H1 (cell line): Measurements from ENCODE around the gene MANBA. TPM values are rescaled to one million over a fixed set of nuclear protein-coding genes. Genes with fewer than 3 reads are reported as not detected.

Source experiments
- CTCF ChIA-PET: fragments of 300-600 bp; sonication (Branson Sonifier 250); formaldehyde crosslinking; loops from one replicate; lab custom pipeline; 2021; ENCODE audit not compliant: partially characterized antibody; lab: Charles Lee
- POLR2A ChIA-PET: fragments of 300-600 bp; sonication (Branson Sonifier 250); formaldehyde crosslinking; loops from one replicate; lab custom pipeline; 2021; ENCODE audit warnings: inconsistent platforms; ENCODE audit not compliant: partially characterized antibody; lab: Charles Lee
- DNase-seq, 2 experiments: peaks; one replicate each; pipeline versions ENCODE4 v3.0.0 to v3.0.0-alpha.2; 2010 to 2022; ENCODE audit warnings: low spot score in 2 of 2, low read depth in 1 of 2, mixed read lengths in 1 of 2
- FAIRE-seq: peaks from 2 replicates; lab custom pipeline; 2011; peaks lifted over from hg19 to GRCh38; lab: Jason Lieb, UNC
- H2AFZ ChIP-seq: 2 replicates; pipeline ENCODE4 v1.8.1; 2012; ENCODE audit warnings: low read length, inconsistent platforms
- H2AK5ac ChIP-seq: 2 replicates; pipeline ENCODE4 v1.6.1; 2013; ENCODE audit warnings: low read depth, low read length
- H2BK120ac ChIP-seq: replicated peaks from 2 replicates; pipeline ENCODE3; 2013; ENCODE audit warnings: low read depth, low read length, inconsistent platforms
- H2BK12ac ChIP-seq: 2 replicates; pipeline ENCODE4 v1.6.1; 2013; ENCODE audit warnings: low read depth, low read length
- H2BK15ac ChIP-seq: 2 replicates; pipeline ENCODE4 v1.6.1; 2013; ENCODE audit warnings: low read length
- H2BK20ac ChIP-seq: 2 replicates; pipeline ENCODE4 v1.6.1; 2013; ENCODE audit warnings: low read length
- H2BK5ac ChIP-seq: 2 replicates; pipeline ENCODE4 v1.6.1; 2013; ENCODE audit warnings: low read depth, low read length
- H3K14ac ChIP-seq: 2 replicates; pipeline ENCODE4 v1.6.1; 2013; ENCODE audit warnings: inconsistent platforms; ENCODE audit not compliant: insufficient read length
- H3K18ac ChIP-seq: 2 replicates; pipeline ENCODE4 v1.6.1; 2013; ENCODE audit warnings: low read length; ENCODE audit errors: extremely low read depth
- H3K23ac ChIP-seq: 2 replicates; pipeline ENCODE4 v1.6.1; 2013; ENCODE audit warnings: inconsistent platforms; ENCODE audit not compliant: insufficient read length
- H3K23me2 ChIP-seq: 2 replicates; pipeline ENCODE4 v1.6.1; 2013; ENCODE audit warnings: low read depth, low read length
- H3K27ac ChIP-seq: 2 replicates; pipeline ENCODE4 v1.6.1; 2011; ENCODE audit warnings: low read depth, low read length, inconsistent platforms
- H3K27me3 ChIP-seq, 4 experiments: replicated peaks in 1 of 4; 1 replicate in 1 of 4; 2 replicates in 3 of 4; pipeline versions ENCODE4 v1.6.1 to v1.8.1; 2011 to 2013; ENCODE audit warnings: low read length in 3 of 4, mild to moderate bottlenecking in 3 of 4, inconsistent platforms in 2 of 4, mixed read lengths in 2 of 4, moderate library complexity in 1 of 4; ENCODE audit not compliant: control insufficient read depth in 3 of 4, insufficient read depth in 3 of 4; ENCODE audit errors: extremely low read depth in 1 of 4
- H3K36me3 ChIP-seq, 4 experiments: 2 replicates each; pipeline versions ENCODE4 v1.6.1 to v1.8.1; 2011 to 2013; ENCODE audit warnings: mild to moderate bottlenecking in 4 of 4, low read length in 3 of 4, moderate library complexity in 2 of 4, control low read depth in 1 of 4, inconsistent platforms in 1 of 4; ENCODE audit not compliant: insufficient read depth in 4 of 4, control insufficient read depth in 2 of 4
- H3K4ac ChIP-seq: replicated peaks from 2 replicates; pipeline ENCODE3; 2013; ENCODE audit warnings: low read length, low read depth, mixed read lengths, inconsistent platforms; ENCODE audit not compliant: insufficient read length
- H3K4me1 ChIP-seq, 4 experiments: replicated peaks in 1 of 4; 1 replicate in 1 of 4; 2 replicates in 3 of 4; pipeline versions ENCODE4 v1.6.1 to v1.8.1; 2011 to 2013; ENCODE audit warnings: low read length in 3 of 4, inconsistent platforms in 2 of 4, mixed read lengths in 1 of 4; ENCODE audit not compliant: insufficient read depth in 4 of 4, control insufficient read depth in 3 of 4
- H3K4me2 ChIP-seq, 2 experiments: 2 replicates each; pipeline versions ENCODE4 v1.6.1 to v1.8.1; 2011 to 2013; ENCODE audit warnings: low read depth in 2 of 2, low read length in 2 of 2, control low read depth in 1 of 2, inconsistent platforms in 1 of 2, mild to moderate bottlenecking in 1 of 2; ENCODE audit not compliant: insufficient read depth in 1 of 2
- H3K4me3 ChIP-seq, 4 experiments: fragments of 200-600, 300-600 bp in 1 of 4; sonication (generic), shearing (Covaris generic), sonication (Bioruptor Twin) in 1 of 4; 2 replicates each; pipeline versions ENCODE4 v1.5.1 to v1.8.1; 2011 to 2016; ENCODE audit warnings: low read length in 4 of 4, low read depth in 3 of 4, control low read depth in 2 of 4, inconsistent platforms in 2 of 4, mild to moderate bottlenecking in 2 of 4, mixed read lengths in 1 of 4, moderate library complexity in 1 of 4; ENCODE audit not compliant: insufficient read depth in 2 of 4; ENCODE audit errors: extremely low read depth in 1 of 4
- H3K56ac ChIP-seq: replicated peaks from 2 replicates; pipeline ENCODE3; 2013; ENCODE audit warnings: low read depth, mild to moderate bottlenecking, mixed read lengths, low read length, inconsistent platforms; ENCODE audit not compliant: insufficient read length
- H3K79me1 ChIP-seq: 2 replicates; pipeline ENCODE4 v1.6.1; 2013; ENCODE audit warnings: low read depth, low read length, control low read depth
- H3K79me2 ChIP-seq, 2 experiments: 2 replicates each; pipeline versions ENCODE4 v1.6.1 to v1.8.1; 2012 to 2013; ENCODE audit warnings: low read length in 2 of 2, mild to moderate bottlenecking in 2 of 2, inconsistent platforms in 1 of 2; ENCODE audit not compliant: insufficient read depth in 2 of 2, control insufficient read depth in 1 of 2
- H3K9ac ChIP-seq, 4 experiments: replicated peaks in 1 of 4; 1 replicate in 1 of 4; 2 replicates in 3 of 4; pipeline versions ENCODE4 v1.6.1 to v1.8.1; 2011 to 2013; ENCODE audit warnings: low read depth in 3 of 4, low read length in 3 of 4, control low read depth in 2 of 4, mild to moderate bottlenecking in 2 of 4, moderate library complexity in 2 of 4, inconsistent platforms in 1 of 4; ENCODE audit errors: extremely low read depth in 1 of 4
- H3K9me3 ChIP-seq, 2 experiments: 2 replicates each; pipeline versions ENCODE4 v1.6.1 to v1.8.1; 2012 to 2013; ENCODE audit warnings: mild to moderate bottlenecking in 2 of 2, moderate library complexity in 2 of 2, control low read depth in 1 of 2, inconsistent platforms in 1 of 2, low read depth in 1 of 2, low read length in 1 of 2, mixed read lengths in 1 of 2; ENCODE audit not compliant: insufficient read depth in 2 of 2
- H4K20me1 ChIP-seq, 2 experiments: replicated peaks in 1 of 2; 2 replicates each; pipeline versions ENCODE3 to v1.8.1; 2011 to 2013; ENCODE audit warnings: inconsistent platforms in 2 of 2, low read length in 2 of 2, mild to moderate bottlenecking in 1 of 2; ENCODE audit not compliant: insufficient read depth in 2 of 2, control insufficient read depth in 1 of 2
- H4K5ac ChIP-seq: 2 replicates; pipeline ENCODE4 v1.6.1; 2013; ENCODE audit warnings: low read length, low read depth, mixed read lengths, inconsistent platforms; ENCODE audit not compliant: insufficient read length
- H4K8ac ChIP-seq: 2 replicates; pipeline ENCODE4 v1.8.0; 2013; ENCODE audit warnings: mild to moderate bottlenecking, moderate library complexity, low read length, inconsistent platforms; ENCODE audit not compliant: insufficient read depth; ENCODE audit errors: extremely low read depth
- H4K91ac ChIP-seq: replicated peaks from 2 replicates; pipeline ENCODE3; 2013; ENCODE audit warnings: low read length, mixed read lengths, inconsistent platforms; ENCODE audit not compliant: insufficient read length
- BCL11A ChIP-seq, 2 experiments: IDR thresholded peaks; one replicate each; pipeline ENCODE4 v1.6.1; 2011; ENCODE audit warnings: low read depth in 2 of 2, low read length in 2 of 2, mild to moderate bottlenecking in 2 of 2
- CEBPB ChIP-seq: IDR thresholded peaks from 2 replicates; pipeline ENCODE4 v1.6.1; 2012; ENCODE audit warnings: low read depth, low read length
- EGR1 ChIP-seq: IDR thresholded peaks from 2 replicates; pipeline ENCODE4 v1.6.1; 2011; ENCODE audit warnings: low read depth, low read length, borderline replicate concordance
- GTF2F1 ChIP-seq: IDR thresholded peaks from 2 replicates; pipeline ENCODE4 v1.6.1; 2012; ENCODE audit warnings: low read depth, low read length, improper control_type of control experiment, borderline replicate concordance
- JUN ChIP-seq: IDR thresholded peaks from 2 replicates; pipeline ENCODE4 v1.6.1; 2011; ENCODE audit warnings: low read depth, mild to moderate bottlenecking, improper control_type of control experiment, low read length
- NRF1 ChIP-seq: IDR thresholded peaks from 2 replicates; pipeline ENCODE4 v1.6.1; 2011; ENCODE audit warnings: mild to moderate bottlenecking, low read depth, low read length, improper control_type of control experiment
- PHF8 ChIP-seq: fragments of 200-600 bp; sonication (generic); conservative IDR thresholded peaks from 2 replicates; pipeline ENCODE4 v1.7.1; 2012; ENCODE audit warnings: low read depth, mild to moderate bottlenecking, inconsistent platforms, low read length, moderate library complexity
- POLR2AphosphoS5 ChIP-seq: IDR thresholded peaks from 2 replicates; pipeline ENCODE4 v1.6.1; 2011; ENCODE audit warnings: low read depth, low read length
- TEAD4 ChIP-seq: IDR thresholded peaks from 2 replicates; pipeline ENCODE4 v1.6.1; 2012; ENCODE audit warnings: low read depth, low read length, inconsistent platforms, mixed read lengths
- WGBS, 2 experiments: shearing (Covaris generic) in 1 of 2; methylation state at CpG; one replicate each; pipeline versions ENCODE4 v1.1.6 to v1.1.7; 2013 to 2015; ENCODE audit warnings: low lambda C conversion rate in 2 of 2, mixed read lengths in 2 of 2, inconsistent platforms in 1 of 2, low coverage in 1 of 2, missing lambda C conversion rate in 1 of 2; ENCODE audit not compliant: insufficient replicate concordance in 2 of 2, insufficient coverage in 1 of 2, insufficient read length in 1 of 2; ENCODE audit errors: extremely low coverage in 1 of 2, missing lambda C conversion rate in 1 of 2; 5-methylcytosine and 5-hydroxymethylcytosine counted together
- polyA plus RNA-seq, 7 experiments: library from polyadenylated mRNA; depleted of rRNA in 3 of 7; stranded (reverse) in 5 of 7; unstranded in 2 of 7; fragments of >200 nt in 5 of 7; fragments of 200-250 nt in 2 of 7; gene quantifications; 1 replicate in 5 of 7; 2 replicates in 1 of 7; 4 replicates in 1 of 7; pipeline versions ENCODE4 v1.2.1 to v1.2.3, GENCODE V29; 2011 to 2013; ENCODE audit warnings: missing spikeins in 2 of 7, mixed read lengths in 2 of 7
- total RNA-seq: library from RNA; stranded (reverse); fragmentation: NEBNext Ultra II Directional; extraction: Animal tissue kit (Norgen Biotek cat#: 25700); gene quantifications from 2 replicates; pipeline ENCODE4 v1.2.1, GENCODE V29; 2021

The MANBA gene
- total and polyA plus RNA-seq, 2 of the 8 experiments (the other 6 are each of a cell fraction or from before 2014, with no cell fraction given), result 22.9 to 27.8 TPM

DNA sequence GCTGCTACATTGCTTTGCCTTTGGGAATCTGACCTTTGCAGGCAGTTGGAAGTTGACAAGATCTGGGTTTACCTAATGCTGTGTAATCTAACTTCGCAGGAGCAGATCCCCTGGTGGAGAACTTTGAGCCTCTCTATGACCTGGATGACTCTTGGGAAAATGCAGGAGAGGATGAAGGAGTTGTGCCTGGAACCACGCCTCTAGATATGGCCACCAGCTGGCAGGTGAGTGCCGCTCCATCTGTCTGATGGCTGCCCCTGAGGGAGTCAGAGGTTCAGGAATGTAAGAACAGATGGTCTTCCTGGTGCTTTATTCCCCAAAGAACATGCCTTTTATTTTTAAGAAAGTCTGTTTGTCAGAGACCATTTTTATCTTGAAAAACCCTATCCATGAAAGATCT, 150.3 kb downstream of the MANBA start:
- Histone ChIP-seq H2BK15ac (no peak overlapping the region), H3K4me3 (no peak overlapping the region), H2AK5ac (no peak overlapping the region), H2BK12ac (no peak overlapping the region), H3K27me3 (no peaks in the 10 kb centered on the region), H3K79me1 (no peaks in the 10 kb centered on the region), H3K9me3 (no peaks in the 10 kb centered on the region), H3K79me2 (no peaks in the 10 kb centered on the region), H2BK20ac (no peak overlapping the region), H4K5ac (no peak overlapping the region), H3K56ac (no peak overlapping the region), H4K20me1 (no peaks in the 10 kb centered on the region), H3K36me3 (no peaks in the 10 kb centered on the region), H2AFZ (no peak overlapping the region), H3K14ac (no peak overlapping the region), H3K4ac (no peak overlapping the region), H3K4me2 (no peak overlapping the region), H3K23me2 (no peaks in the 10 kb centered on the region), H3K4me1 (peaks cover 0 to 3% (median 0%) of the 10 kb centered on the region in 4 experiments; a peak in 2 of 7 replicates), H3K9ac (no peak overlapping the region), H2BK5ac (no peak overlapping the region), H2BK120ac (no peak overlapping the region), H3K27ac (no peak overlapping the region), H4K8ac (no peak overlapping the region), H3K23ac (no peak overlapping the region), H3K18ac (no peak overlapping the region), H4K91ac (no peak overlapping the region)
- no peak for DNase-seq
- ChIA-PET CTCF (interaction anchor here (0.6 to 2.8 kb wide), 6 partner anchors 10 to 443 kb away, joined by 3 to 10 read pairs (median 4); no protein-coding TSS in a partner anchor), POLR2A (no interaction called here)
- TF ChIP-seq JUN, result no peak
- TF ChIP-seq PHF8, result no peak
- no peak for TF ChIP-seq CEBPB
- TF ChIP-seq NRF1, result no peak
- TF ChIP-seq TEAD4, result no peak
- no peak for TF ChIP-seq POLR2AphosphoS5
- no peak for TF ChIP-seq EGR1
- TF ChIP-seq BCL11A (IDR thresholded peaks at IDR 0.05; ENCODE audit: low read depth in 2 of 2, low read length in 2 of 2), result no peak
- no peak for TF ChIP-seq GTF2F1
- no peak for FAIRE-seq
- WGBS, 2 experiments, result 89% methylated on average over 3 of the region's 3 CpGs; no CpG with 5 or more reads in 1 of the 2 experiments
